CD4-positive, alpha-beta T cell (primary cell): ENCODE measurements around the gene STK17A. TPM values are rescaled to one million over a fixed set of nuclear protein-coding genes. Genes with fewer than 3 reads are reported as not detected.
"Not testable (repeated sequence)": the region's sequence is repeated elsewhere in the genome, so short reads cannot be mapped to it uniquely, and the experiment has no call there.

Experiments
- ATAC-seq: fragments of 200-7000 bp; cut with Tn5 transposase; one replicate; pipeline ENCODE4 v1.10.0; 2022; ENCODE audit warnings: mild to moderate bottlenecking; ENCODE audit not compliant: poor library complexity
- CTCF ChIA-PET: fragments of 350-600 bp; sonication (Branson Sonifier 250); formaldehyde crosslinking; loops from one replicate; lab custom pipeline; 2021; ENCODE audit warnings: antibody characterized with exemption, inconsistent platforms; lab: Charles Lee
- POLR2A ChIA-PET: fragments of 350-600 bp; sonication (Branson Sonifier 250); formaldehyde crosslinking; loops from one replicate; lab custom pipeline; 2021; ENCODE audit warnings: antibody characterized with exemption, inconsistent platforms; lab: Charles Lee
- DNase-seq, 14 experiments: peaks; one replicate each; pipeline ENCODE4 v3.0.0-alpha.2; 2013 to 2020; ENCODE audit warnings: mixed read lengths in 2 of 14
- H3K27ac ChIP-seq, 2 donors: one replicate each; pipeline versions ENCODE4 v1.5.1 to v1.7.0; 2013; ENCODE audit warnings: low read length in 2 of 2, low read depth in 1 of 2, mild to moderate bottlenecking in 1 of 2
- H3K27me3 ChIP-seq, 2 experiments: 1 replicate in 1 of 2; 2 replicates in 1 of 2; pipeline versions ENCODE4 v1.6.1 to v1.7.0; 2013; ENCODE audit warnings: low read length in 2 of 2, control low read depth in 1 of 2, mild to moderate bottlenecking in 1 of 2, moderate library complexity in 1 of 2; ENCODE audit not compliant: insufficient read depth in 2 of 2, control insufficient read depth in 1 of 2
- H3K36me3 ChIP-seq: one replicate; pipeline ENCODE4 v1.6.1; 2013; ENCODE audit warnings: low read length, control low read depth; ENCODE audit not compliant: insufficient read depth
- H3K4me1 ChIP-seq: one replicate; pipeline ENCODE4 v1.6.1; 2013; ENCODE audit warnings: low read length, control low read depth; ENCODE audit not compliant: insufficient read depth
- H3K4me3 ChIP-seq: one replicate; pipeline ENCODE4 v1.5.1; 2013; ENCODE audit warnings: mild to moderate bottlenecking, low read length, moderate library complexity
- H3K9me3 ChIP-seq, 2 experiments: 1 replicate in 1 of 2; 2 replicates in 1 of 2; pipeline versions ENCODE4 v1.6.1 to v1.7.0; 2013; ENCODE audit warnings: low read length in 2 of 2, mild to moderate bottlenecking in 2 of 2, control low read depth in 1 of 2, moderate library complexity in 1 of 2; ENCODE audit not compliant: control insufficient read depth in 1 of 2, insufficient read depth in 1 of 2
- H3K27ac Mint-ChIP-seq: one replicate; pipeline ENCODE4 v1.8.0; 2020; ENCODE audit warnings: mixed read lengths
- H3K27me3 Mint-ChIP-seq: one replicate; pipeline ENCODE4 v1.8.0; 2021; ENCODE audit warnings: mixed read lengths
- H3K36me3 Mint-ChIP-seq: one replicate; pipeline ENCODE4 v1.8.0; 2021; ENCODE audit warnings: low read depth, mixed read lengths
- H3K4me1 Mint-ChIP-seq: one replicate; pipeline ENCODE4 v1.8.0; 2021; ENCODE audit warnings: low read depth, mixed read lengths
- H3K4me3 Mint-ChIP-seq: one replicate; pipeline ENCODE4 v1.8.0; 2020; ENCODE audit warnings: mild to moderate bottlenecking, mixed read lengths
- H3K9me3 Mint-ChIP-seq: one replicate; pipeline ENCODE4 v1.8.0; 2020; ENCODE audit warnings: mixed read lengths
- intact Hi-C, 2 experiments: fragments of 100-400 bp; cut with DNase I in 1 of 2; cut with micrococcal nuclease in 1 of 2; formaldehyde crosslinking; loops; one replicate each; pipeline versions ENCODE4 v1.15.1 to v1.9.0; 2023 to 2025; cut with DNase I, micrococcal nuclease
- total RNA-seq, 174 experiments: library from RNA in 2 of 174; stranded (reverse) in 2 of 174; gene quantifications; one replicate each; pipeline ENCODE4 v1.2.3 and lab custom pipeline; 2021 to 2026
- TF ChIP-seq, protein P1 (sequence below): fragments of 200-600 bp; IDR thresholded peaks from one replicate; pipeline ENCODE4 v1.8.0; 2022; ENCODE audit warnings: antibody characterized with exemption, mild to moderate bottlenecking

Gene STK17A
- total RNA-seq, 2 experiments from 2014 or later = 213 to 218 TPM

DNA sequence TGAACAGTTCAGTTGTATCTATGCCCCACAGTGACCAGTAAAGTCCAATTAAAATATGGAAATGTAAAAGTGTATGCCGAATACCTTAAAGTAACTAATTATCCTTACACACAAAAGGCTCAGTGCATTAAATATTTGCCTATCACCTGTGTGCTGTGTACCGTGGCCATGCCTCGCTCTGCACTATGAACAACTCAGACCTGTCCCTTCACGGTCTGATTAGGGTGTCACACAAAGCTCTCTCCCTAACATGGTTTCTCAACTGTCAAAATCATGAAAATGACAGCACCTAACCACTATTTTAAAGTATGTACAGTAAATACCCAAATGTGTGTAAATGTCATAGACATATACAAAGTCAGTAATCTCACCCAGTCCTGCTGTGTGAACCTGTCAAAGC, 43.1 kb downstream of the STK17A start:
- Mint-ChIP-seq H3K27me3 (no peaks in the 10 kb centered on the region), H3K4me3 (peak overlapping the region; percentile 59), H3K36me3 (peaks cover 93% of the 10 kb centered on the region), H3K27ac (no peak overlapping the region), H3K9me3 (no peaks in the 10 kb centered on the region), H3K4me1 (peaks cover 97% of the 10 kb centered on the region)
- CTCF ChIA-PET = interaction anchor here (1.3 to 5.8 kb wide), 4 partner anchors 10 to 42 kb away, joined by 3 to 58 read pairs (median 6); partner anchors contain the start of gene STK17A
- DNase-seq = no peak
- Histone ChIP-seq H3K4me1 (peaks cover 29% of the 10 kb centered on the region), H3K36me3 (peaks cover 79% of the 10 kb centered on the region), H3K9me3 (no peaks in the 10 kb centered on the region), H3K27me3 (no peaks in the 10 kb centered on the region), H3K27ac (peak overlapping the region; percentile 42 to 45), H3K4me3 (no peak overlapping the region)
- TF ChIP-seq, protein P1, sequence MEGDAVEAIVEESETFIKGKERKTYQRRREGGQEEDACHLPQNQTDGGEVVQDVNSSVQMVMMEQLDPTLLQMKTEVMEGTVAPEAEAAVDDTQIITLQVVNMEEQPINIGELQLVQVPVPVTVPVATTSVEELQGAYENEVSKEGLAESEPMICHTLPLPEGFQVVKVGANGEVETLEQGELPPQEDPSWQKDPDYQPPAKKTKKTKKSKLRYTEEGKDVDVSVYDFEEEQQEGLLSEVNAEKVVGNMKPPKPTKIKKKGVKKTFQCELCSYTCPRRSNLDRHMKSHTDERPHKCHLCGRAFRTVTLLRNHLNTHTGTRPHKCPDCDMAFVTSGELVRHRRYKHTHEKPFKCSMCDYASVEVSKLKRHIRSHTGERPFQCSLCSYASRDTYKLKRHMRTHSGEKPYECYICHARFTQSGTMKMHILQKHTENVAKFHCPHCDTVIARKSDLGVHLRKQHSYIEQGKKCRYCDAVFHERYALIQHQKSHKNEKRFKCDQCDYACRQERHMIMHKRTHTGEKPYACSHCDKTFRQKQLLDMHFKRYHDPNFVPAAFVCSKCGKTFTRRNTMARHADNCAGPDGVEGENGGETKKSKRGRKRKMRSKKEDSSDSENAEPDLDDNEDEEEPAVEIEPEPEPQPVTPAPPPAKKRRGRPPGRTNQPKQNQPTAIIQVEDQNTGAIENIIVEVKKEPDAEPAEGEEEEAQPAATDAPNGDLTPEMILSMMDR = no peak
- intact Hi-C loops = loop anchor here (1.0 to 5.0 kb wide), 5 partner anchors 23 to 71 kb away; no protein-coding TSS in a partner anchor
- no peak for ATAC-seq
- POLR2A ChIA-PET = interaction anchor here (1.0 to 6.1 kb wide), 9 partner anchors 10 to 43 kb away, joined by 3 to 60 read pairs (median 4); partner anchors contain the start of gene STK17A

DNA sequence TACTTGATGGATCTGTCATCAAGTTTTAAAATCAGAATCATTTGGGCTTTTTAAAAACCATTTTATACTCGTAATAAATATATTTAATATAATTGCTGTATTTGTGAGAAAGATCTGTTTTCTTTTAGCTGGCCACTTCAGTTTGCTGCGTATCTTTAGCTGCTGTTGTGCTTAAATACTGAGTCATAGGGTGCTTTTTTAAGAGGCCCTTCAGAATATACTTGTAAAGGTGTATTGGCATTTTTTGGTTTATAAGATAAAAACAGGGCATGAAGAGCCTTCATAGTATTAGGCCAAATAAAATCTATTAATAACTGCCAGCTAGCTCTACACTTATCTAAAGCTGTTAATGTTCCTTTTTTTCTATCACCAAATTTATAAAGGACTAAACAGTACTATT, 43.8 kb downstream of the STK17A start:
- ATAC-seq = no peak
- H3K36me3 ChIP-seq = peaks cover 75% of the 10 kb centered on the region
- Mint-ChIP-seq H3K9me3 (no peaks in the 10 kb centered on the region), H3K4me1 (peaks cover 96% of the 10 kb centered on the region), H3K36me3 (peaks cover 94% of the 10 kb centered on the region), H3K27ac (no peak overlapping the region), H3K4me3 (no peak overlapping the region), H3K27me3 (no peaks in the 10 kb centered on the region)
- TF ChIP-seq, protein P1 = no peak
- peak overlapping the region; percentile 42 to 45 for H3K27ac ChIP-seq
- ChIA-PET POLR2A (interaction anchor here (0.7 to 6.1 kb wide), 7 partner anchors 9 to 73 kb away, joined by 3 to 60 read pairs (median 3); partner anchors contain the start of gene STK17A), CTCF (interaction anchor here (1.5 to 5.8 kb wide), 3 partner anchors 11 to 43 kb away, joined by 3 to 58 read pairs (median 6); partner anchors contain the start of gene STK17A)
- no peaks in the 10 kb centered on the region for H3K27me3 ChIP-seq
- intact Hi-C loops = loop anchor here (5.0 kb wide), 4 partner anchors 34 to 71 kb away; no protein-coding TSS in a partner anchor
- H3K9me3 ChIP-seq = no peaks in the 10 kb centered on the region
- peaks cover 28% of the 10 kb centered on the region for H3K4me1 ChIP-seq
- no peak for DNase-seq
- no peak overlapping the region for H3K4me3 ChIP-seq

DNA sequence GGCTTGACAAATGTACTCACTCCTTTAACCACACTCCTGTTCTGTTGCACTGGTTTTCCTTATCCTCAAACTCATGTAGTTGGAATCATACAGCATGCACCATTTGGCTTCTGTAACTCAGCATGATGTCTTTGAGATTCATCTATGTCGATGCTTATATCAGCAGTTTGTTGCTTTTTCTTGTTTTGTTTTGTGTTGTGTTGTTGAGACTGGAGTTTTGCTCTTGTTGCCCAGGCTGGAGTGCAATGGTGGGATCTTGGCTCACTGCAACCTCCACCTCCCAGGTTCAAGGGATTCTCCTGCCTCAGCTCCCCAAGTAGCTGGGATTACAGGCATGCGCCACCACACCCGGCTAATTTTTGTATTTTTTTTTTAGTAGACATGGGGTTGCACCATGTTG, 44.9 kb downstream of the STK17A start:
- POLR2A ChIA-PET = interaction anchor here (1.1 to 6.1 kb wide), 9 partner anchors 8 to 72 kb away, joined by 3 to 60 read pairs (median 6); partner anchors contain the start of gene STK17A

More for the DNA sequence above, 44.9 kb downstream of the STK17A start:
- H3K9me3 ChIP-seq, DNase-seq, H3K27me3 Mint-ChIP-seq, H3K27ac Mint-ChIP-seq, H3K27me3 ChIP-seq, H3K4me3 ChIP-seq, H3K27ac ChIP-seq, H3K9me3 Mint-ChIP-seq, ATAC-seq: not testable (repeated sequence)
- peaks cover 94% of the 10 kb centered on the region for H3K36me3 Mint-ChIP-seq
- intact Hi-C loops = loop anchor here (5.0 kb wide), 4 partner anchors 35 to 70 kb away; no protein-coding TSS in a partner anchor
- H3K4me1 Mint-ChIP-seq = peaks cover 96% of the 10 kb centered on the region
- Histone ChIP-seq H3K36me3 (peaks cover 77% of the 10 kb centered on the region), H3K4me1 (peaks cover 35% of the 10 kb centered on the region)
- CTCF ChIA-PET = interaction anchor here (1.5 to 5.8 kb wide), 4 partner anchors 12 to 72 kb away, joined by 3 to 58 read pairs (median 6); partner anchors contain the start of gene STK17A
- peak overlapping the region; percentile 2 for H3K4me3 Mint-ChIP-seq
